ENCODE data around the gene ADAMTS17.

- TF ChIP-seq, protein P1, sequence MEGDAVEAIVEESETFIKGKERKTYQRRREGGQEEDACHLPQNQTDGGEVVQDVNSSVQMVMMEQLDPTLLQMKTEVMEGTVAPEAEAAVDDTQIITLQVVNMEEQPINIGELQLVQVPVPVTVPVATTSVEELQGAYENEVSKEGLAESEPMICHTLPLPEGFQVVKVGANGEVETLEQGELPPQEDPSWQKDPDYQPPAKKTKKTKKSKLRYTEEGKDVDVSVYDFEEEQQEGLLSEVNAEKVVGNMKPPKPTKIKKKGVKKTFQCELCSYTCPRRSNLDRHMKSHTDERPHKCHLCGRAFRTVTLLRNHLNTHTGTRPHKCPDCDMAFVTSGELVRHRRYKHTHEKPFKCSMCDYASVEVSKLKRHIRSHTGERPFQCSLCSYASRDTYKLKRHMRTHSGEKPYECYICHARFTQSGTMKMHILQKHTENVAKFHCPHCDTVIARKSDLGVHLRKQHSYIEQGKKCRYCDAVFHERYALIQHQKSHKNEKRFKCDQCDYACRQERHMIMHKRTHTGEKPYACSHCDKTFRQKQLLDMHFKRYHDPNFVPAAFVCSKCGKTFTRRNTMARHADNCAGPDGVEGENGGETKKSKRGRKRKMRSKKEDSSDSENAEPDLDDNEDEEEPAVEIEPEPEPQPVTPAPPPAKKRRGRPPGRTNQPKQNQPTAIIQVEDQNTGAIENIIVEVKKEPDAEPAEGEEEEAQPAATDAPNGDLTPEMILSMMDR (conservative IDR thresholded peaks at IDR 0.05; ENCODE audit: low read depth, low read length) = no peak
- no peak for TF ChIP-seq EZH2 (IDR thresholded peaks at IDR 0.05; ENCODE audit: borderline replicate concordance, low read depth, low read length, poor library complexity, severe bottlenecking)
Measured at GRCh38 chr15:100115711-100116090, 226.1 kb downstream of the ADAMTS17 start.
